ENCODE data around the gene CIB4. TPM values are rescaled to one million over a fixed set of nuclear protein-coding genes. Genes with fewer than 3 reads are reported as not detected.

Gene CIB4
- total RNA-seq, 1 donor from 2014 or later, result not detected

DNA sequence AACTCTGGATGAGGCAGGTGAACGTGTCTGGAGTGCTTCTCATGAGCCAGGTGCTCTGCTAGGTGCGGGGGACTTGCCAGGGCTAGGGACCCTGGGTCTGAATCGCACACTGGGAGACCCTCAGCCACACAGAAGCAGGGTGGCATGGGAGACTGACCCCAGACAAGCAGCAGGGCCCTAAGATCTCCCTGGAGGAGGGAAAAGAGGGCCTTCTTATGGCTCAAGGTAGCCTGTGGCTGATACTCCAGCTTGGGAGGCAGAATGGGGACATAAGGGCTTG, 12.8 kb upstream of the CIB4 start:
- Histone ChIP-seq H3K4me1 (ENCODE audit: control insufficient read depth in 3 of 3, insufficient read depth in 3 of 3, low read length in 3 of 3) (peaks cover 0 to 3% (median 0%) of the 10 kb centered on the region in 3 donors), H3K27me3 (ENCODE audit: control insufficient read depth in 3 of 3, insufficient read depth in 3 of 3, low read length in 3 of 3) (peaks cover 3 to 7% (median 5%) of the 10 kb centered on the region in 3 donors), H3K36me3 (ENCODE audit: control insufficient read depth in 3 of 3, insufficient read depth in 3 of 3, low read length in 3 of 3) (no peaks in the 10 kb centered on the region), H3K9ac (ENCODE audit: low read depth in 1 of 3, low read length in 3 of 3) (no peak overlapping the region), H3K27ac (ENCODE audit: low read depth, low read length) (no peak overlapping the region), H3K4me3 (ENCODE audit: low read length in 3 of 3) (no peak overlapping the region), H3K9me3 (ENCODE audit: control insufficient read depth in 3 of 3, low read length in 3 of 3) (peaks cover 0 to under 1% (median 0%) of the 10 kb centered on the region in 3 donors)

DNA sequence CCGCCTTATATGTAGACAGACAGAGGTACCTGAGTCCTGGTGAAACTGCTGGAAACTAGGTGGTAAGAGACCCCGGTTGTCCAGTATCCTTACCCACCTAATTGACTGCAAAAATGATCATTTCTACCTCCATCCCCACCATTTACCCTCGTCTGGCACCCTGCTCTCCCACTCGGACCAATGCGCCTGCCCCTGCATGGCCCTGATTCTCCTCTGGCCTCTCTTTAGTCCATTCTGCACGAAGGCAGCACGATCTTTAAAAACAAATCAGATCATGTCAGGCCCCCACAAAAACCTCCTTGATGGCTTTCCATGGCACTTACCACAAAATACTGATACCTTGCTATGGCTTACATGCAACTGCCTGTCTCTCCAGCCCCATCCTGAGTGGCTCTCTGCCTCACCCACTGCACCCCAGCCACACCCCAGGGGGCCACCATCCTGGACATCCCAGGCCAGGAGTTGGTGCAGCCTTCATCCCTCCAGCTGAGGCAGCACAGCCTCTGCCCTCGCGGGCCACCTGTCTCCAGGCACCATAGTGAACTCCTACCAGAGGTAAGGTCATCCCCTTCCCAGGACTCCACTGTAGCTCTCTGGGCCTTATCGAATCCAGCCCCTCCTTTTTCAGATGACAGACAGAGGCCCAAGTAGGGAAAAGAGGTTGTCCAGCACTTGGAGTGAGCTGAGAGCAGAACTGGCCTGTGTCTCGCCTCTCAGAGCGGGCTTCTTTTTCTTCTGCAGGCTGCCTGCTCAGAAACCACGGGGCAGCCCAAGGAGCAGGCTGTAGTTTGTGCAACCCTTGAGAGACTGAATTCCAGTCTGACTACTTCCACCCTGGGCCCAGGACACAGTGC, 12.3 kb upstream of the CIB4 start:
- Histone ChIP-seq H3K9me3 (ENCODE audit: control insufficient read depth in 3 of 3, low read length in 3 of 3) (no peaks in the 10 kb centered on the region), H3K36me3 (ENCODE audit: control insufficient read depth in 3 of 3, insufficient read depth in 3 of 3, low read length in 3 of 3) (no peaks in the 10 kb centered on the region), H3K9ac (ENCODE audit: low read depth in 1 of 3, low read length in 3 of 3) (no peak overlapping the region), H3K27ac (ENCODE audit: low read depth, low read length) (peak overlapping the region; percentile 3), H3K4me1 (ENCODE audit: control insufficient read depth in 3 of 3, insufficient read depth in 3 of 3, low read length in 3 of 3) (peaks cover 0 to 3% (median 0%) of the 10 kb centered on the region in 3 donors), H3K27me3 (ENCODE audit: control insufficient read depth in 3 of 3, insufficient read depth in 3 of 3, low read length in 3 of 3) (peaks cover 4 to 8% (median 5%) of the 10 kb centered on the region in 3 donors), H3K4me3 (ENCODE audit: low read length in 3 of 3) (no peak overlapping the region)

- no peak overlapping the region for H3K9ac ChIP-seq (ENCODE audit: low read depth in 1 of 3, low read length in 3 of 3)
- peak overlapping the region; percentile 3 for H3K27ac ChIP-seq (ENCODE audit: low read depth, low read length)
Measured at GRCh38 chr2:26652361-26653041, 11.3 kb upstream of the CIB4 start.

DNA sequence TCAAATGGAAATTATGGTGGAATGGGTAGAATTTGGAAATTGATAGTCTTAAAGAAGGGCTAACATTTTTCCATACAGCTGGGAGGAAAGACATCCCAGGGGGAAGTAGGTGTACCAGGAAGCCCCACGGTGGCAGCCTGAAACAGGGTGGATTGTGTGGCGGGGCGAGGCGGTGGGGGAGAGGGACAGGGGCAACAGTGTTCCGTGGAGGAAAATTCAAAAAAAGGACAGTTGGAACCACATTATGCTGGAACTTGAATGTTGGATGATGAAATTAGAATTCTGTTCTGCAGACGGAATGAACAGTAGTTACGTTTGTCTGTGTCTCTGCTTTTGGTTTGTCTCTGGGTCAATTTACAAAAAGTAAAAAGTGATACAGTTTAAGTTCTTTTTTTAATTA, 10.6 kb upstream of the CIB4 start:
- peaks cover 5 to 14% (median 11%) of the 10 kb centered on the region in 3 donors for H3K27me3 ChIP-seq (ENCODE audit: control insufficient read depth in 3 of 3, insufficient read depth in 3 of 3, low read length in 3 of 3)
- H3K27ac ChIP-seq (ENCODE audit: low read depth, low read length), result peak overlapping the region; percentile 19
- H3K4me3 ChIP-seq (ENCODE audit: low read length in 3 of 3), result no peak overlapping the region
- H3K4me1 ChIP-seq (ENCODE audit: control insufficient read depth in 3 of 3, insufficient read depth in 3 of 3, low read length in 3 of 3), result peaks cover 0 to 3% (median 0%) of the 10 kb centered on the region in 3 donors
- no peak overlapping the region for H3K9ac ChIP-seq (ENCODE audit: low read depth in 1 of 3, low read length in 3 of 3)
- H3K36me3 ChIP-seq (ENCODE audit: control insufficient read depth in 3 of 3, insufficient read depth in 3 of 3, low read length in 3 of 3), result no peaks in the 10 kb centered on the region
- H3K9me3 ChIP-seq (ENCODE audit: control insufficient read depth in 3 of 3, low read length in 3 of 3), result no peaks in the 10 kb centered on the region

More at GRCh38 chr2:26652361-26653041, 11.3 kb upstream of the CIB4 start:
- Histone ChIP-seq H3K4me3 (ENCODE audit: low read length in 3 of 3) (no peak overlapping the region), H3K27me3 (ENCODE audit: control insufficient read depth in 3 of 3, insufficient read depth in 3 of 3, low read length in 3 of 3) (peaks cover 5 to 13% (median 11%) of the 10 kb centered on the region in 3 donors), H3K9me3 (ENCODE audit: control insufficient read depth in 3 of 3, low read length in 3 of 3) (no peaks in the 10 kb centered on the region), H3K36me3 (ENCODE audit: control insufficient read depth in 3 of 3, insufficient read depth in 3 of 3, low read length in 3 of 3) (no peaks in the 10 kb centered on the region), H3K4me1 (ENCODE audit: control insufficient read depth in 3 of 3, insufficient read depth in 3 of 3, low read length in 3 of 3) (peaks cover 0 to 3% (median 0%) of the 10 kb centered on the region in 3 donors)

DNA sequence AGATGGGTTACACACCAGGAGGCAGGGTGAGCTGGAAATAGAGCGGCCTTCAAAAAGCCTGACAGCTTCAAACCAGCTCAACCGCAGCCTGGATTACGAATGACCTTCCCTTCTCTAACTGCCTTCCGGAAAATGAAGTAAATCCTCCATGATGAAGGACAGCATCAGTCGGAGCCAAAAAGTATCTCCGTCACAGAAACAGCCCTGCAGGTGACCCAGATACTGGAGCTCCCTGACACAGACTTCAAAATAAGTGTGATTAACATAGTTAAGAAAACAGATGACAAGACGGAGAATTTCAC, 10.3 kb upstream of the CIB4 start:
- Histone ChIP-seq H3K27ac (ENCODE audit: low read depth, low read length) (peak overlapping the region; percentile 19), H3K27me3 (ENCODE audit: control insufficient read depth in 3 of 3, insufficient read depth in 3 of 3, low read length in 3 of 3) (peaks cover 5 to 14% (median 11%) of the 10 kb centered on the region in 3 donors), H3K9me3 (ENCODE audit: control insufficient read depth in 3 of 3, low read length in 3 of 3) (no peaks in the 10 kb centered on the region), H3K36me3 (ENCODE audit: control insufficient read depth in 3 of 3, insufficient read depth in 3 of 3, low read length in 3 of 3) (no peaks in the 10 kb centered on the region), H3K9ac (ENCODE audit: low read depth in 1 of 3, low read length in 3 of 3) (no peak overlapping the region), H3K4me3 (ENCODE audit: low read length in 3 of 3) (no peak overlapping the region), H3K4me1 (ENCODE audit: control insufficient read depth in 3 of 3, insufficient read depth in 3 of 3, low read length in 3 of 3) (peaks cover 0 to 3% (median 0%) of the 10 kb centered on the region in 3 donors)

DNA sequence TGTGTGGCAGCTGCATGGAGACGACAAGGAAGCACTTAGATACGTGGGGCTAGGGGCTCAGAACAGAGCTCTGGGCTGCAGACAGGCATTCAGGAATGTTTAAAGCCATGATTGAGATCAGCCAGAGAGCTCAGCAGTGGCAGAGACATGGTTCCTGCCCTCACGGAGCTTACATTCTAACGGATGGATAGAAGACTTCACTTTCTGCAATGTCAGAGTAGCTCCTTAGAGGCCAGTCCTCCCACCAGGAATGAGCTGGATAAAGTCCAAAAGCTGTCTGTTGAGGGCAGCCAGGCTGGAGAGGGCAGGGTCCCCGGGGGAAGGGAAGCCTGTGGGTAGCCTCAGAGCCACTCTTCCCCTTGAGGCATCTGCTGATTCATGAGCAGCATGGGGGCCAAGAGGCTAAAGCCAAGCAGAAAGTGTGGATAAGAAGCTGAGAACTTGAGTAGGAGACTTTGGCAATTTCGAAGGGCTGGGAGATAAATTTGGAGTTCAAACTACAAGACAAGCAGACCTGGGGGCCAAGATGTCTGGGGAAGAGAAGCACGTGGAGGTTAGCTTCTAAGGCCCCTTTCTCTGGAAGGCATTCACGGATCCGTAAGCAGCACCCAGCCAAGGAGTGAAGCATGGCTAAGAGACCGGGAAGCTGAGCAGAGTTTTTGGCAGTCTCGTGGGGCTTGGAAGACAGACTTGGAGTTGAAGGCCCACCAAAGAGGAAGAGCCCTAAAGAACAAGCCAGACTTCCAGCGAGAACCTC, 9.7 kb upstream of the CIB4 start:
- Histone ChIP-seq H3K4me1 (ENCODE audit: control insufficient read depth in 3 of 3, insufficient read depth in 3 of 3, low read length in 3 of 3) (peaks cover 0 to 3% (median 0%) of the 10 kb centered on the region in 3 donors), H3K27ac (ENCODE audit: low read depth, low read length) (peak overlapping the region; percentile 19)

DNA sequence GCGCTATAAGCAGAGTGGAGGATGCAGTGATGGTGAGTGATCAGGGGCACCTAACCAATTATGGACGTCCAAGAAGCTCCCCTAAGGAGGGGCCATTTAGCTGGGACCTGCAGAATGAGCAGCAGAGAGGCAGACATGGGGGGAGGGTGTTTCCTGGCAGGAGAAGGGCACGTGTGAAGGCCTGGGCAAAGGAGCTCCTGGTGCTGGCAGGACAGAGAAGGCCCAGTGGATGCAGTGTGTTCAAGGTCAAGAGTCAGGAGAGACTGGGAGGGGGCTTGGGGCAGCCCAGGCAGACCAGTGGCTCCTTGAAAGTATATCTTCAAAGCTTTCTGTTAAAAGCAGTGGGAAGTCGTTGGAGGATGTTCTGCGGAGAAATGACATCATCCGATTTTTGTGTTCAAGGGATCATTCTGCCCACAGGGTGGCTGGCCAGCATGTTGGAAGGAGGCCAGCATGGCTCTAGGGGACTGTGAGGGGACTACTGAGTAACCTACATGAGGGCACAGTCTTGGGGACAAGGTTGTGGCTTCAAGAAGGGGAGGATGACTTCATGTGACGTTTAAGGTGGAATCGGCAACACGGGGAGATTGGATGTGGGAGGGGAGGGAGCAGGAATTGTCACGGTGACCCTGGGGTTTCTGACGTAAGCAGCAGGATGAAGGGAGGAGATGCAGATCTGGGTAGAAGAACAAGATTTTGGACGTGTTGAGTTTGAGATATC, 9.0 kb upstream of the CIB4 start:
- no peak overlapping the region for H3K27ac ChIP-seq (ENCODE audit: low read depth, low read length)
- H3K27me3 ChIP-seq (ENCODE audit: control insufficient read depth in 3 of 3, insufficient read depth in 3 of 3, low read length in 3 of 3), result peaks cover 5 to 14% (median 11%) of the 10 kb centered on the region in 3 donors
- H3K9ac ChIP-seq (ENCODE audit: low read depth in 1 of 3, low read length in 3 of 3), result no peak overlapping the region
- no peaks in the 10 kb centered on the region for H3K9me3 ChIP-seq (ENCODE audit: control insufficient read depth in 3 of 3, low read length in 3 of 3)
- no peaks in the 10 kb centered on the region for H3K36me3 ChIP-seq (ENCODE audit: control insufficient read depth in 3 of 3, insufficient read depth in 3 of 3, low read length in 3 of 3)
- H3K4me1 ChIP-seq (ENCODE audit: control insufficient read depth in 3 of 3, insufficient read depth in 3 of 3, low read length in 3 of 3), result peaks cover 0 to 3% (median 0%) of the 10 kb centered on the region in 3 donors
- H3K4me3 ChIP-seq (ENCODE audit: low read length in 3 of 3), result no peak overlapping the region

More for the DNA sequence above, 9.7 kb upstream of the CIB4 start:
- Histone ChIP-seq H3K27me3 (ENCODE audit: control insufficient read depth in 3 of 3, insufficient read depth in 3 of 3, low read length in 3 of 3) (peaks cover 5 to 14% (median 11%) of the 10 kb centered on the region in 3 donors), H3K4me3 (ENCODE audit: low read length in 3 of 3) (no peak overlapping the region), H3K9ac (ENCODE audit: low read depth in 1 of 3, low read length in 3 of 3) (no peak overlapping the region), H3K36me3 (ENCODE audit: control insufficient read depth in 3 of 3, insufficient read depth in 3 of 3, low read length in 3 of 3) (no peaks in the 10 kb centered on the region), H3K9me3 (ENCODE audit: control insufficient read depth in 3 of 3, low read length in 3 of 3) (no peaks in the 10 kb centered on the region)

DNA sequence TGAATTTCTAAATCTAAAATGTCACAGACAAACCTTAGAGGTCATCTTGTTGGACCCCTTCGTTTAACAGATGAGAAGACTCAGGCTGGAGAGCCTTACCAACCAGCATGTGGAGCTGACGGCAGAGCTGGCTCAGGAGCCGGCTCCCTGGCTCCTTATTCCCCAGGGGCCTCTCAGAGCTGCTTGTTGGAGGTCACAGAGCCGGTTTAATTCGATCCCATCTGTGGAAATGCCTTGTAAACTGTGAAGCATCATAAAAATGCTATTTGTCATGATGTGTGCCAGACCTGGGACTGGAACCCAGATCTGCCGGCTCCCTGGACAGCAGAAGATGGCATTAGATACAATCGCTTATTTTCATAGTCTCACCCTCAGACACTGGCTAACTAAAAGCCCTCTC, 8.2 kb upstream of the CIB4 start:
- Histone ChIP-seq H3K4me3 (ENCODE audit: low read length in 3 of 3) (no peak overlapping the region), H3K27me3 (ENCODE audit: control insufficient read depth in 3 of 3, insufficient read depth in 3 of 3, low read length in 3 of 3) (peaks cover 8 to 17% (median 12%) of the 10 kb centered on the region in 3 donors), H3K27ac (ENCODE audit: low read depth, low read length) (no peak overlapping the region), H3K9ac (ENCODE audit: low read depth in 1 of 3, low read length in 3 of 3) (no peak overlapping the region), H3K9me3 (ENCODE audit: control insufficient read depth in 3 of 3, low read length in 3 of 3) (no peaks in the 10 kb centered on the region), H3K4me1 (ENCODE audit: control insufficient read depth in 3 of 3, insufficient read depth in 3 of 3, low read length in 3 of 3) (peaks cover 0 to 3% (median 0%) of the 10 kb centered on the region in 3 donors), H3K36me3 (ENCODE audit: control insufficient read depth in 3 of 3, insufficient read depth in 3 of 3, low read length in 3 of 3) (no peaks in the 10 kb centered on the region)

DNA sequence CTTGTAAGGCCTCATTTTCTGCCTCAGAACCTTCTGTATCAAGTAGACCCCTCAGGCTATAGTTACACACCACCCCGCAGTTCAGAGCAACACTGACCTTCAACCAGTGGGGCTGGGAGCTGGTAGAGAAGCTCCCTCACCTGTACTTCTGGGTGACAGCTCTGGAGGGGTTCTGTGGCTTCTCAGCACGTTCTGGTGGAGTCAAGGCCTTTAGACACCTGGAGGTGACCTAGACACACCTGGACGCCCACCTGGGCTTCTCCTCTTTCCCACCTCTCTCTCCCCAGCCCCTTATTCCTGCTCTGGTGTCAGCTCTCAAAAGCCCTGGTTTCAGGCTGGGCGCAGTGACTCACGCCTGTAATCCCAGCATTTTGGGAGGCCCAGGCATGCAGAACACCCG, 7.3 kb upstream of the CIB4 start:
- H3K27ac ChIP-seq (ENCODE audit: low read depth, low read length), result no peak overlapping the region
- no peaks in the 10 kb centered on the region for H3K36me3 ChIP-seq (ENCODE audit: control insufficient read depth in 3 of 3, insufficient read depth in 3 of 3, low read length in 3 of 3)
- peaks cover 0 to 3% (median 0%) of the 10 kb centered on the region in 3 donors for H3K4me1 ChIP-seq (ENCODE audit: control insufficient read depth in 3 of 3, insufficient read depth in 3 of 3, low read length in 3 of 3)
- no peak overlapping the region for H3K4me3 ChIP-seq (ENCODE audit: low read length in 3 of 3)
- peaks cover 11 to 22% (median 16%) of the 10 kb centered on the region in 3 donors for H3K27me3 ChIP-seq (ENCODE audit: control insufficient read depth in 3 of 3, insufficient read depth in 3 of 3, low read length in 3 of 3)
- H3K9ac ChIP-seq (ENCODE audit: low read depth in 1 of 3, low read length in 3 of 3), result no peak overlapping the region
- no peaks in the 10 kb centered on the region for H3K9me3 ChIP-seq (ENCODE audit: control insufficient read depth in 3 of 3, low read length in 3 of 3)

All from skeletal muscle tissue (tissue), 4 donors.